CD4-positive, CD25-positive, alpha-beta regulatory T cell (primary cell): ENCODE measurements around the gene GALNT2. TPM values are rescaled to one million over a fixed set of nuclear protein-coding genes. Genes with fewer than 3 reads are reported as not detected.

Experiments used
- ATAC-seq, 2 donors: fragments of 150-1000 bp; cut with Tn5 transposase; one replicate each; pipeline ENCODE4 v1.10.0; 2021; ENCODE audit warnings: low read depth in 2 of 2, moderate number of reproducible peaks in 2 of 2, moderate library complexity in 1 of 2
- DNase-seq, 3 donors: peaks; one replicate each; pipeline versions ENCODE4 v3.0.0 to v3.0.0-alpha.2; 2012 to 2022; ENCODE audit warnings: mixed read lengths in 1 of 3
- H3K27ac ChIP-seq: one replicate; pipeline ENCODE4 v1.7.0; 2013; ENCODE audit warnings: mild to moderate bottlenecking, low read length; ENCODE audit not compliant: insufficient read depth, poor library complexity, severe bottlenecking
- H3K27me3 ChIP-seq: one replicate; pipeline ENCODE4 v1.7.0; 2013; ENCODE audit warnings: low read length; ENCODE audit not compliant: control insufficient read depth, insufficient read depth
- H3K36me3 ChIP-seq: one replicate; pipeline ENCODE4 v1.7.0; 2013; ENCODE audit warnings: mild to moderate bottlenecking, low read length, moderate library complexity; ENCODE audit not compliant: control insufficient read depth, insufficient read depth
- H3K4me1 ChIP-seq: 2 replicates; pipeline ENCODE4 v1.7.0; 2013; ENCODE audit warnings: mild to moderate bottlenecking, low read length; ENCODE audit not compliant: insufficient read depth, control insufficient read depth, poor library complexity, severe bottlenecking
- H3K4me3 ChIP-seq: one replicate; pipeline ENCODE4 v1.7.0; 2013; ENCODE audit warnings: low read depth, mild to moderate bottlenecking, low read length, moderate library complexity
- H3K9me3 ChIP-seq, 2 experiments: 1 replicate in 1 of 2; 2 replicates in 1 of 2; pipeline ENCODE4 v1.7.0; 2013; ENCODE audit warnings: low read length in 2 of 2, mild to moderate bottlenecking in 1 of 2, moderate library complexity in 1 of 2; ENCODE audit not compliant: control insufficient read depth in 2 of 2
- H3K27ac Mint-ChIP-seq, 3 donors: one replicate each; pipeline ENCODE4 v1.8.0; 2020 to 2022; ENCODE audit warnings: mild to moderate bottlenecking in 3 of 3, mixed read lengths in 3 of 3, moderate library complexity in 2 of 3
- H3K27me3 Mint-ChIP-seq: one replicate; pipeline ENCODE4 v1.8.0; 2022; ENCODE audit warnings: mild to moderate bottlenecking, mixed read lengths
- H3K36me3 Mint-ChIP-seq: one replicate; pipeline ENCODE4 v1.8.0; 2020; ENCODE audit warnings: mixed read lengths
- H3K4me1 Mint-ChIP-seq, 4 donors: one replicate each; pipeline ENCODE4 v1.8.0; 2020 to 2022; ENCODE audit warnings: mixed read lengths in 4 of 4, mild to moderate bottlenecking in 1 of 4
- H3K4me3 Mint-ChIP-seq, 4 donors: one replicate each; pipeline ENCODE4 v1.8.0; 2020 to 2022; ENCODE audit warnings: mild to moderate bottlenecking in 4 of 4, mixed read lengths in 4 of 4, moderate library complexity in 3 of 4
- H3K9me3 Mint-ChIP-seq, 7 donors: one replicate each; pipeline ENCODE4 v1.8.0; 2020 to 2022; ENCODE audit warnings: mixed read lengths in 7 of 7, mild to moderate bottlenecking in 3 of 7, moderate library complexity in 2 of 7
- polyA plus RNA-seq, 4 donors: library from polyadenylated mRNA; unstranded; fragments of 300-500 nt; fragmentation: Illumina TruSeq; gene quantifications; one replicate each; pipeline ENCODE4 v1.2.3, GENCODE V29; 2021
- total RNA-seq: library from RNA; stranded (reverse); gene quantifications from one replicate; pipeline ENCODE4 v1.2.3, GENCODE V29; 2022

Gene GALNT2
- total and polyA plus RNA-seq, 5 donors from 2014 or later = 10.9 to 15.8 (median 13.1) TPM

- Mint-ChIP-seq H3K4me1 (peaks cover under 1 to 38% (median 22%) of the 10 kb centered on the region in 4 donors), H3K36me3 (peaks cover 22% of the 10 kb centered on the region), H3K9me3 (no peaks in the 10 kb centered on the region), H3K27ac (no peak overlapping the region), H3K27me3 (no peaks in the 10 kb centered on the region), H3K4me3 (no peak overlapping the region)
- no peaks in the 10 kb centered on the region for H3K36me3 ChIP-seq
- H3K9me3 ChIP-seq = no peaks in the 10 kb centered on the region
- no peak for DNase-seq
- no peak for ATAC-seq
- H3K4me3 ChIP-seq = no peak overlapping the region
- no peaks in the 10 kb centered on the region for H3K4me1 ChIP-seq
- H3K27me3 ChIP-seq = no peaks in the 10 kb centered on the region
- H3K27ac ChIP-seq = no peak overlapping the region
Measured at GRCh38 chr1:230139315-230139714, 72.3 kb downstream of the GALNT2 start.

- Histone ChIP-seq H3K4me3 (no peak overlapping the region), H3K9me3 (no peaks in the 10 kb centered on the region), H3K27me3 (no peaks in the 10 kb centered on the region), H3K36me3 (no peaks in the 10 kb centered on the region), H3K4me1 (no peaks in the 10 kb centered on the region), H3K27ac (no peak overlapping the region)
- Mint-ChIP-seq H3K4me1 (peaks cover 4 to 39% (median 19%) of the 10 kb centered on the region in 4 donors), H3K9me3 (no peaks in the 10 kb centered on the region), H3K36me3 (peaks cover 19% of the 10 kb centered on the region), H3K4me3 (no peak overlapping the region), H3K27me3 (no peaks in the 10 kb centered on the region), H3K27ac (no peak overlapping the region)
- DNase-seq = no peak
- ATAC-seq = no peak
Measured at GRCh38 chr1:230139741-230140140, 72.7 kb downstream of the GALNT2 start.

- no peaks in the 10 kb centered on the region for H3K36me3 ChIP-seq
- Mint-ChIP-seq H3K4me3 (no peak overlapping the region), H3K27ac (no peak overlapping the region), H3K9me3 (no peaks in the 10 kb centered on the region), H3K4me1 (peaks cover 4 to 36% (median 17%) of the 10 kb centered on the region in 4 donors), H3K27me3 (no peaks in the 10 kb centered on the region), H3K36me3 (peaks cover 16% of the 10 kb centered on the region)
- H3K9me3 ChIP-seq = no peaks in the 10 kb centered on the region
- H3K4me1 ChIP-seq = no peaks in the 10 kb centered on the region
- no peaks in the 10 kb centered on the region for H3K27me3 ChIP-seq
- no peak overlapping the region for H3K4me3 ChIP-seq
- no peak for ATAC-seq
- no peak for DNase-seq
- no peak overlapping the region for H3K27ac ChIP-seq
Measured at GRCh38 chr1:230140221-230141020, 73.4 kb downstream of the GALNT2 start.

DNA sequence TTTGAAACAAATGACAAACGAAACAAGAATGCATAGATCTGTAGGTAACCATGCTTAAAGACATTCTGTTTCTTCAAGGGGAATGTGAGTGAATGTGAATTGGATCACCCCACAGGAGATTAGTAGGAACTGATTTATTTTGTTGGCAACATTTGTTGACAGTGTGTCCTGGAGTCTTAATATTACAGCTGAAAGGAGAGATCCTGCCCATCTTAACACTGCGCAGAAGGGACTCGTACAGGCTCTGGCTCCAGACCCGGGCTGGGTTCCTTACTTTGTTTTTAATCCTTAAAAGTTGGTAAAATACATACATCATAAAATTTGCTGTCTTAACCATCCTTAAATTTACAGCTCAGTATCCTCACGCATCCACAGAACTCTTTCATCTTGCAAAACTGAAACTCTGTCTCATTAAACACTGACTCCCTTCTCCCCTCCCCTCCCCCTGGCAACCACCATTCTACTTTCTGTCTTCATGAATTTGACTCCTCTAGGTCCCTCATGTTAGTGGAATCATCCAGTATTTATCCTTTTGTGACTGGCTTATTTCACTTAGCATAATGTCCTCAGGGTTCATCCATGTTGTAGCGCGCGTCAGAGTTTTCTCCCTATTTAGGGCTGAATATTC, 74.1 kb downstream of the GALNT2 start:
- no peak overlapping the region for H3K27ac ChIP-seq
- H3K36me3 ChIP-seq = no peaks in the 10 kb centered on the region
- Mint-ChIP-seq H3K9me3 (no peaks in the 10 kb centered on the region), H3K27me3 (no peaks in the 10 kb centered on the region), H3K4me3 (no peak overlapping the region), H3K4me1 (peaks cover 4 to 43% (median 20%) of the 10 kb centered on the region in 4 donors), H3K27ac (peak overlapping the region in 1 of 3 donors; percentile 51), H3K36me3 (peaks cover 16% of the 10 kb centered on the region)
- no peak for DNase-seq
- no peaks in the 10 kb centered on the region for H3K4me1 ChIP-seq
- no peak overlapping the region for H3K4me3 ChIP-seq
- H3K9me3 ChIP-seq = no peaks in the 10 kb centered on the region
- no peaks in the 10 kb centered on the region for H3K27me3 ChIP-seq
- ATAC-seq = no peak

GRCh38 chr1:230141797-230142607, 75.0 kb downstream of the GALNT2 start:
- no peaks in the 10 kb centered on the region for H3K27me3 Mint-ChIP-seq
- H3K4me1 Mint-ChIP-seq = peaks cover 4 to 49% (median 26%) of the 10 kb centered on the region in 4 donors

GRCh38 chr1:230142608-230143210, 75.7 kb downstream of the GALNT2 start:
- Mint-ChIP-seq H3K27ac (peak overlapping the region in 2 of 3 donors; percentile 29 to 44), H3K4me1 (peaks cover 4 to 53% (median 30%) of the 10 kb centered on the region in 4 donors)
- no peak overlapping the region for H3K27ac ChIP-seq

More at GRCh38 chr1:230141797-230142607, 75.0 kb downstream of the GALNT2 start:
- Histone ChIP-seq H3K27ac (no peak overlapping the region), H3K4me3 (no peak overlapping the region), H3K36me3 (no peaks in the 10 kb centered on the region), H3K27me3 (no peaks in the 10 kb centered on the region), H3K9me3 (no peaks in the 10 kb centered on the region), H3K4me1 (no peaks in the 10 kb centered on the region)
- H3K9me3 Mint-ChIP-seq = no peaks in the 10 kb centered on the region
- ATAC-seq = no peak
- H3K27ac Mint-ChIP-seq = peak overlapping the region in 2 of 3 donors; percentile 29 to 44
- H3K4me3 Mint-ChIP-seq = no peak overlapping the region
- peaks cover 16% of the 10 kb centered on the region for H3K36me3 Mint-ChIP-seq
- DNase-seq = no peak

DNA sequence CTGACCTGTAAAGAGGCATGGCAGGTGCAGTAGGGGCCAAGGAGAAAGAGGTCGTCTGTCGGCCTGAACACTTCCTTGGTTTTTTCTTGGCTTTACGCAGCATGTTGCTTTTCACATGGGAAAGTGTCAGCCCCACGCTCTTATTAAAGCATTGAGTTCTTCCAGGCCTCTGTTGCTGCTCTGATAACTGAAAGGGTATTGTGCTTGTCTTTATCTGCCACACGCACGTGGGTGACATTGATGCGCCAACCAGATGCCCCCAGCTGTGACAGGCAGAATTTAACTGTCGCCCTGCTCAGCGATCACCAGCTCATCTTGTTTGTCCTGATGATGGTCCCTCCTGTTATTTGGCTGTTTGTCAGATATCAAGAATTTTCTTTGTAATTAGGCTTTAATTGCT, 76.5 kb downstream of the GALNT2 start:
- H3K36me3 Mint-ChIP-seq = peaks cover 9% of the 10 kb centered on the region
- no peaks in the 10 kb centered on the region for H3K27me3 Mint-ChIP-seq
- H3K4me1 Mint-ChIP-seq = peaks cover 4 to 56% (median 29%) of the 10 kb centered on the region in 4 donors
- H3K27me3 ChIP-seq = no peaks in the 10 kb centered on the region
- peak overlapping the region in 2 of 3 donors; percentile 29 to 48 for H3K27ac Mint-ChIP-seq
- H3K4me3 ChIP-seq = no peak overlapping the region
- H3K9me3 Mint-ChIP-seq = no peaks in the 10 kb centered on the region
- no peak overlapping the region for H3K4me3 Mint-ChIP-seq
- H3K9me3 ChIP-seq = no peaks in the 10 kb centered on the region
- H3K27ac ChIP-seq = no peak overlapping the region
- no peak for ATAC-seq
- H3K4me1 ChIP-seq = no peaks in the 10 kb centered on the region
- no peaks in the 10 kb centered on the region for H3K36me3 ChIP-seq
- DNase-seq = no peak

More at GRCh38 chr1:230142608-230143210, 75.7 kb downstream of the GALNT2 start:
- no peaks in the 10 kb centered on the region for H3K27me3 ChIP-seq
- Mint-ChIP-seq H3K9me3 (no peaks in the 10 kb centered on the region), H3K36me3 (peaks cover 12% of the 10 kb centered on the region), H3K27me3 (no peaks in the 10 kb centered on the region), H3K4me3 (no peak overlapping the region)
- H3K9me3 ChIP-seq = no peaks in the 10 kb centered on the region
- DNase-seq (no peak), ATAC-seq (no peak)
- no peaks in the 10 kb centered on the region for H3K4me1 ChIP-seq
- H3K36me3 ChIP-seq = no peaks in the 10 kb centered on the region
- H3K4me3 ChIP-seq = no peak overlapping the region
